DMS79 treated with DMSO at 0.1 percent for 48 hours (cell line): Measurements from ENCODE around the gene PPIF.

Experiments used
- DNase-seq: peaks from one replicate; lab custom pipeline; 2025; lab: John Stamatoyannopoulos, UW

Gene PPIF

GRCh38 chr10:79387974-79388850, 40.9 kb downstream of the PPIF start:
- no peak for DNase-seq

- DNase-seq: no peak
Observed at GRCh38 chr10:79390057-79390456, 42.8 kb downstream of the PPIF start.

- DNase-seq: no peak
Observed at GRCh38 chr10:79390551-79391229, 43.4 kb downstream of the PPIF start.

DNA sequence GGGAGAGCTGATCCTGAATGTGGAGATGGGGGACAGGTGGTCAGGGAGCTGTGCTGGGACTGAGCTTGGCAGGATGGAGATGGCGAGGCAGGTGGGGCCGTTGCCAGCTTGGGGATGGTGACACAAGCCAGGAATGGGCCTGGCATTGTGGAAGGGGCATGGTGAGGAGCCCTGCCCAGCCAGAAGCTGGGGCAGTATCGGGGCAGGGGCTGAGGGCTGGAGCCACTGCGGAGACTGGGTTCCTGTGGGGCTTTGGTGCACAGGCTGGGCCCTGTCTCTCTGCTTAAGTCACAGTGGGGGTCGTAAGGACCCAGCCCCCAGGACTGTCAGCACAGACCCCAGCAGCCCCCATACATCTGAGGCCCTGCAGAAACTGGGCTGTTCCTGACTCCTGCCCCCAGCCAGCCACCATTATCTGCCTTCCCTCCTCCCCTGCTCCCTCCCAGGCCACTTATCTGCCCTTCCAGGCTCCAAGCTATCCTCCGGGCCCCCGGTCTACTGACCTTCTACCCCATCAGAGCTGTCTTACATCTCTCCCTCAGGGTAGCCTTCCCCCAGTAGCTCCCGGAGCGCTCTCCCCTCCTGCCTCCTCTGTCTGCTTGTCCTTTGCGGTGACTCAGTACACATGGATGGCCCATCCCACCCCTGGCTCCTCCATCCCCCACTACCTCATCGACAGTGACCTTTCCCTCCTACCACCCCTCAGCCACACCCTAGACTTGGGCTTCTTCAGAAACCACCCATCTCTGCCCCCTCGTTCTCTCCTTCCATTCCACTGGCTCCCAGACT, 44.2 kb downstream of the PPIF start:
- DNase-seq: no peak

DNA sequence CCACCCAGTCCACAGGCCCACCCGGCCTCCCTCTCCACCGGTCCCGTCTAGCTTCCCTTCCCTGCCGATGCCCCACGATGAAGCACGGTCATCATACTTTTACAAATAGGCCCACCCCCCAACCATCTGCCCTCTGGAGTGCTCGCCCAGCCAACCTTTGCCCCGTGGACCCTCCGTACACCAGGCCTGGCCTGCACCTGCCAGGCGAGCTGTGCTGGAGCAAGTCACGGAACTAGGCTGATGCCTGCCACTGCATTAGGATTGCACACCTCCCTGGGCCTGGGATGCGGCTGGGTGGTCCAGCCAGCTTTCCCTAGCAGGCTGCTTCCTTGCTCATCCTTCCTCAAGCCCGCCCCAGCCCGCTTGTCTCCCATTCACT, 44.7 kb downstream of the PPIF start:
- no peak for DNase-seq

- no peak for DNase-seq
Observed at GRCh38 chr10:79392506-79393176, 45.4 kb downstream of the PPIF start.

- no peak for DNase-seq
Observed at GRCh38 chr10:79393221-79393923, 46.1 kb downstream of the PPIF start.

DNA sequence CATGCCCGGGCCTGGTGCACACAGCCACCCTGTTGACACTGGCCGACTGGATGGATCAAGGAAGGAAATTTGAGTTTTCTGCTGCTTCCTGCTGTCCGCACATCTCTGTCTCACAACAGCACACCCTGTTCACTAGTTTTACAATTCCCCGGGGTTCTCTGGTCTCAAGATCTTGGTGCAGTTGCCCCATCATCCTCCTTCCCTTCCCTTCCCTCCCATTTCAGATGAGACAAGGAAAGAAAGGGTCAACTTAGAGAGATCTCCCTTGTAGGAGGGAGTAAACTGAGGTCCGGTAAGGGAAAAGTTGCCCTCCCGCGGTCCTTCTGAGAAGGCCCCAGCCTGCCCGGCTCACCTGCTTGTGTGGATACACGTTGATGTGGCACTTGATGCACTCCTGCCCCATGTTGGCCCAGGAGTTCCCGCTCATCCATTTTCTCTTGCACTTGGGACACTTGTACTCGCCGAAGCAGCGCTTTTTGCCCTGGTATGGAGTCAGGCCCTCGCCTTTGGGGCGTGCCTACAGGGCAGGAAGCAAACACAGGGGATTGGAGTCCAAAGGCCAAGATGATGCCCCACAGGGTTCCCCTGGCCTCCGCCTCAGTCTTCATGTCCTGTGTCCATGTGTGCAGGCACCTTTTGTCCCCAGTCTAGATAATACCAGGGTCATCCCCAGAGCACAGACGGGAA, 46.8 kb downstream of the PPIF start:
- no peak for DNase-seq

GRCh38 chr10:79394664-79395063, 47.4 kb downstream of the PPIF start:
- DNase-seq: no peak

GRCh38 chr10:79396520-79396919, 49.3 kb downstream of the PPIF start:
- DNase-seq: peak; percentile 4

GRCh38 chr10:79397051-79397450, 49.8 kb downstream of the PPIF start:
- DNase-seq: no peak

DNA sequence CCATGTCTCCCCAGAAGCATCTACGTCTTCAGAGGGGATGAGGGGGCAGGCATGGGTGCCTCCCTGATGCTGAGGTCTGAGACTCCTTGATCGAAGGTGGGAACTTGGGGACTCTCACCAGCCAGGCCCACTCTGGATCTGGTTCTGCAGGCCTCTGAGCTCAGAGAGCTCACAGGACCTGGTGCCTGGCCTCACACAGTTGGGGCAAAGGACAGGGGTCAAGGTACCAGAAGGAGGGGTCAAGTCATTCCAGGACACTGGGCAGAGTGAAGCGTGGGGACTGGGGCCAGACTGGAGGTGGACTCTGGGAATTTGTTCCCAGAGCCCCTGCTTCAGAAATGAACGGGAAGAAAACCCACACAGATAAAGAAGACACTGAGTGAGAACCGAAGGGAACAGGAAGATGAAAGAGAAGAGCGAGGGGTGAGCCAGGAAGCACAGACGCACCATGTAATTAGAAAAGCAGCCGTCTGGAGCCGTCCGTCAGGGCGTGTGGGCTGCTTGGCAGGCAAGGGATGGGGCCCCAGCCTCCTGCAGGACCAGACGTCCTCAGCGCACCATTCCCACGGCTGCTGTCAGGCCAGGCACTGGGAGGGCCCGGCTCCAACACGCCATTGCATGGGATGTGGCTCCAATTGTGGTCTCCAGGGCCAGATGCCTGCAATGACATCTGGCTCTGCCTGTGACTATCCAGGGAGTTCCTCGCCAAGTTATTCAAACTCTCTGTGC, 50.5 kb downstream of the PPIF start:
- DNase-seq: no peak

- DNase-seq: no peak
Observed at GRCh38 chr10:79398642-79399041, 51.4 kb downstream of the PPIF start.

- DNase-seq: no peak
Observed at GRCh38 chr10:79399223-79399831, 52.1 kb downstream of the PPIF start.

GRCh38 chr10:79400146-79401004, 53.1 kb downstream of the PPIF start:
- no peak for DNase-seq

DNA sequence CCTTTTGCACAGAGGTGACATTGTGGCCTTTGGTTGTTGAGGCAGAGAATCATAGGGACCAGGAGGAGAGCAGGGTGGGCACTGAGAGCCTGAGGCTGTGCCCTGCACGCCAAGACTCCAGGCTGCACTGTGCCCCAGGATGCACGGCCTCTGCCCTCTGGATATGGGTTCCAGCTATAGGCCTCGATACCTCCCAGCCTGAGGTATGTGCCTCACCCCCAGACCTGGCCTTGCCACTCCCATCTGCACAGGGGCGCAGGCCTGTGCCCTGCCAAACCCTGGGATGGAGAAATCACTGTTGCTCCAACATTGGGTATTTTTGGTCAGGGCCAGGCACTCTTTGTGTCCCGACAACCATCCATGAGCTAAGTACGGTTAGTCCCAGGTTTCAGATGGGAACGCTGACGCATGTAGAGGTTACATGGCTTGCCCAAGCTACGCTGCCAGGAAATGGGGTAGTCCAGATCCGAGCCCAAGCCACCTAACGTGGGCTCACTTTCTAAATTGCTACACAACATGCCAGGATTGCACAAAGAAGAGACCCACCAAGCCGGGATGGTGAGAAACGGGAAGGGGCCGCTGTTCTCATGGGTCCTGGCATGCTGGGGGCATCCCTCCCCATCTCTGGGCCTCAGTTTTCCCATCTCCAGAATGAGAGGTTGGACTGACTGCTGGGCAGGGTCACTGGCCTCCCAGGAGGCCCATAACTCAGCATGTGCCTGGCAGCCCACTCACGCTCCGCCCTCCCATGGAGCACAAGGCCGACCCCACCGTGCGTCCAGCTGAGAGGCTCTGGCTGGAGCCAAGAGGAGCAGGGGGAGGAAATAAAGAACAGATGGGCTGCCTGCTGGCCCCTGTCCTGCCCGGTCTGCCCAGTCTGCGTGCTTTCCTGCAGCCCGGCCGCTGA, 54.0 kb downstream of the PPIF start:
- no peak for DNase-seq

- no peak for DNase-seq
Observed at GRCh38 chr10:79402625-79402946, 55.3 kb downstream of the PPIF start.

- no peak for DNase-seq
Observed at GRCh38 chr10:79402951-79403350, 55.7 kb downstream of the PPIF start.
